ENCODE data around the gene SC5D.

SC5D gene

GRCh38 chr11:121329781-121330395, 37.3 kb downstream of the SC5D start:
- no peak for DNase-seq

DNA sequence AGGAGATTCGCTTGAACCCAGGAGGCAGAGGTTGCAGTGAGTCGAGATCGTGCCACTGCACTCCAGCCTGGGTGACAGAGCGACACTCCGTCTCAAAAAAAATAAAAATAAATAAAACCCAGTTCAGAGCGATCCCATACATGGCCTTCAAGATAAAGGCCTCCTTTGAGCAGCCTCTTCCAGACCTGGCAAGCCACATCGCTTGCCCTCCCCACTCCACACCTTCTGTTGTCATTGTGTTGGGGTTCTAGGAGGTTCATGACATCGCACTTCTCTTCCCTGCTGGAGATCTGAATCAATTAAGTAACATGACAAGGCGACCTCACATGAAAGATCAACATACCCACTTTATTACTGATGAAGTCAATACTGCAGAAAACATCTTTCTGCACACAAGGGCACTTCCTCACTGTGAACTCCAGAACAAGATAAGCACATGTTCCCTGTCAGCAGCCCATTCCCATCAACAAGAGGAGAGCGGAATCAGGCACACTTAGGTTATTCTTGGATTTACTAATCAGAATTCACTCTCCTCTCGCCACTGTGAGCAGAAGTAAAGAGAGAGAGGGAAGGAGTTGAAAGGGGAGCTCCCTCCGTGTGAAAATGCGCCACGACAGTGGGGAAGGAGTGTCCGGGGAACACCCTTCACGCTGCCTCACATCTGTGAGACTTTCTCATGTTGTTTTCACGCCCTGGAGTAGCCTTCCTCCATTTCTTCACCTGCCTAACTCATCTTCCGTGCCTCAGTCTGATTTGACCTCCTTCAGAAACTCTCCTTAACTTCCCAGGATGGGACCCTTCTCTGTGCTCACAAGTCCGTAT, 38.3 kb downstream of the SC5D start:
- no peak for DNase-seq

- no peak for DNase-seq
Observed at GRCh38 chr11:121334973-121335710, 42.6 kb downstream of the SC5D start.

- no peak for DNase-seq
Observed at GRCh38 chr11:121336279-121336937, 43.8 kb downstream of the SC5D start.

- DNase-seq: no peak
Observed at GRCh38 chr11:121337078-121337477, 44.5 kb downstream of the SC5D start.

DNA sequence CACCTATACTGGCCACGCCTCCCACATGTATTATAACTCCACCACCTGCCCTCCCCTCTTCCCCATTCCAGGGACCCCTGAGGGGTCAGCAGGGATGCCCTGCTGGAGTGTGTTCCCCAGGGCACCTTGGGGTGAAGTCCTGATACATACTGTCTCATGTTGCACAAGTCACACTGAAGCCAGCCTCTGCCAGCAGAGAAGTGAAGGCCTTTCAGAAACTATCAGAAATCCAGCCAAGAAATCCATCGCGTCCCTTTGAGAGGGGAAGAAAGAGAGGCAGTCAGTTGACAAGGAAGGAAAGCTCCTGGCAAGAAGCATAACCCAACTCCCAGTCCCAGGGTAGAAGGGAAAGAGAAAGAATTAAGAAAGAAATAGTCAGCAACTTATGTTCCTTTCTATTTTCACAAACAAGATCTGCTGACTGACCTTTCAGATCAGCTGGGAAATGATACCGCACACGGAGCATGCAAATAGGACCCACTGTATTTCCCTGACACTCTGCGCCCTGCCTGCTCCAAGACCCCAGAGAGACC, 45.2 kb downstream of the SC5D start:
- no peak for DNase-seq

GRCh38 chr11:121338536-121338935, 46.0 kb downstream of the SC5D start:
- no peak for DNase-seq

DNA sequence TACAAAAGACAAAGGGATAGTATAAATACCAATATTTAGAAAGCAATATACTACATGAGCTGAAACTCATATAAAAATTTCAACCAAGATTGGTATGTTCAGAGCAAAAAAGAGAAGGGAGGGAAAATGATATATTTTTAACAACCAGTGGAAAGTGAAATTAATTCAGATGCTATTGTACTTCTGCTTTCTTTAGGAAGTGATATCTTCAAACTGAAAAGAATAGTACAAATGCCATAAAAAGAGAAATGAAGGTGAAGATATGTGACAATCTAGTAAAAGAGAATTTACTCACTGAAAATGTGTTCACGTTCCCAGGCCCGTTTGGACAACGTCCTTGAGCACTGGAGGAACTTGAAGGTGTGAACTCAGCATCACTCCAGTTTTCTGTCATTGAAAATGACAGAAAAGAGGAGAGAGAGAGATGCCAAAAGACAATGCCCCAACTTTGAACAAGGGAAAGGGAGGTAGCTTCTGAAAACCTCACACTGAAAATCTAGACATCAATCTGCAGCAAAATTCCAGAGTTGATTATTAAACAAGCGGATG, 47.5 kb downstream of the SC5D start:
- no peak for DNase-seq

DNA sequence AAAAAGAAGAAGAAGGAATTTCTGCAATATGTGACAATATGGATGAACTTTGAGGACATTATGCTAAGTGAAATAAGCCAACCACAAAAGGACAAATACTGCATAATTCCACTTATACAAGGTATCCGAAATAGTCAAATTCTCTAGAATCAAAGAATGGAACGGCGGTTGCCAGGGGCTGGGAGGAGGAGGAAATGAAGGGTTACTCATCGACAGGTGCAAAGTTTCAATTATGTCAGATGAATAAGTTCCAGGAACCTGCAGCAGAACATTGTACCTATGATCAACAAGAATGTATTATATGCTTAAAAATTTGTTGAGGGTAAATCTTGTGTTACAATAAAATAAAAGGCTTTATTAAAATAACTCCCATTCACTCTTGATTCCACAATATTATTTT, 49.0 kb downstream of the SC5D start:
- DNase-seq: no peak

- DNase-seq: no peak
Observed at GRCh38 chr11:121344824-121345223, 52.3 kb downstream of the SC5D start.

GRCh38 chr11:121347094-121347493, 54.5 kb downstream of the SC5D start:
- DNase-seq: no peak

DNA sequence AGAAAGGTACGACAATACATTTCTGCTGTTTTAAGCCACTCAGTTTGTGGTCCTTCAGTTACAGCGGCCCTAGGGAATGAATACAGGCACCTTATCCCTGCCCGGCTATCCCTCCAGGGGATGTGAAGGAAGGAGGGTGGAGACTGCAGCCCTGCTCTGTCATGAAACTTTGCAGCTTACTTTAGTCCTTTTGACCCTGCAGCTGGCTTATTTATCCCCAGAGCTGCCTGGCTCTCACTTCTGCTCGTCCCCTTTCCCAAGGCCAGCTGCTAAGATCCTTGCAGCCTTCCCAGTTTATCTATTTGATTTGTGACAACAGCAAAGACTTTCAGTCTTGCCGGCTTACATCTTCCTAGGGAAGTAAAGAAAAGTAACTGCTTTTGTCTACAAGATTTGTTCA, 55.2 kb downstream of the SC5D start:
- DNase-seq: no peak

DNA sequence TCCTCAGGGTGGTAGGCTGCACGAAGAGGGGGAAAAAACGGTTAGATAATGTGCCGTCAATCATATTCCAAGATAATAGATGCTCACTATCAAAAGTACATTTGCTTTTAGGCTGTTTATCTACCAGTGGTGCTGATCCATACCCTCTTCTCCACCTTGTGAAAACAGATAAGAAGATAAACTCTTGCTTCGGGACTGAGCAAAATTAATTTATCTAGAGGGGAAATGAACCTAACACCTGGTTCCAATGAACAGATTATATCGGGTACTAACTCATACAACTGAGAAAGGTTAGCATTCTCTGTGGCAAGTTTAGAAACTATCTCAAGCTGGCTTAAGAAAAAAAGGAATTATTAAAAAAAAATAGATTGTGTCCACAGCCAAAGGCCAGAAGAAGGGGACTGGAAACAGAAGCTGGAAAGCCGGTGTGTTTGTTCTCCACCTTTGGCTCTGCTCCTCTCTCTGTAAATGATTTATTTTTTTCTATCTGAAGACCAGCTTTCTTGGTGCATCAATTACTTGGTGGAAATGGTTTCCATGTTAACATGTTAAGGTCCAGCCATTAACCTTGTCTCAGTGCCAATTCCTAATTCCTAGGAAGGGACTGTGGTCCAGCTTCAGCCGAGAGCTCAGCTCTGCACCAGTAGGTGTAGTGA, 55.8 kb downstream of the SC5D start:
- no peak for DNase-seq

DNA sequence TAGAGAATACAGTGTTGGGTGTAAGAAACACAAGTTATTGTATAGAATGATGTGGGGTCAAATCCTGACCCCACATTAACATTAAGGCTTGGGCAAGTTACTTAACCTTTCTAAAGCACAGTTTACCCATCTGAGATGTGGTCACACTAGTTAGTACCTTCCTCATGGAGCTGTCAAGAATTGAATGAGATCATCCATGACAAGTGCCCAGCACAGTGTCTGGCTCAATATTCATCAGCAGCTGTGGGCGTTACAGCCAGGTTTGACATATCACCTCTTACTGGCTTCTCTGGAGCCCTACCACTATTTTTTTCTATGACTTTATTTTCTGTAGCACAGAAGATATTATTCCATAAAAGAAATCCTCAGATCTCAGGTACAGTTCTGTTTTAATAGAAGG, 57.2 kb downstream of the SC5D start:
- no peak for DNase-seq

DNA sequence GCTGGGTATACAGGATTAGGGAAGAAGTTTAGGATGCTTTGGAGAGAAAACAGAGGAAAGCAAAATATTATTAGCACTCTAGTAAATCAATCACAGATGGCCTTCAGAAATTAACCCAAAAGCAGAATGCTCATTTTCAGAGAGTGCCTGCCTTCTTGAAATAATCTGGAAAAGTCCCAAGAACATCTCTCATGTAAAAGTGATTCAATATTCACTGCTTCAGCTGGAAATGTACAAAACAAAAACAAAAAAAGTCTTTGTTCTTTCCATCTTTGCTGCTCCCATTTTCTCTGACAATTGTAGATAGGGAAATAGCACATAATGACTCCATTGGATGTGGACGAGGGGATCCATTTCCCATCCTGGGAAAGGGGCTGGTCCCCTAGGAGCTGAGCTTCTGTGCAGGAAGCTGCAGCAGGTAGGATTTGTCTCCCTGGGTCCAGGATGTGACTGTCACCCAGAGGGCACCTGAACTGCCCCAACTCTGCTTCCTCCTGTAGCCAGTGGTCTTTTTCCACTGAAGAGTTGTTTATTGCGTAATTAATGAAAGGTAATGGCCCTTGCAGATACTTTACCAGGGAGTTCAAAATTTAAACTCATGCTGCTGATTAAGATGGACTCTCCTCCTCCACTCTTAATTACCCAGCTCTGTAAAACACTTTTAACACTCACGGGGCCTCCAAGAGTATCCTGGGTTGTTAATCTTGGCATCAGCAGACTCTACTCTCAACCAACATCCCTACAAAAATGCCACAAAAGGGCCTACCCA, 57.9 kb downstream of the SC5D start:
- no peak for DNase-seq

DNA sequence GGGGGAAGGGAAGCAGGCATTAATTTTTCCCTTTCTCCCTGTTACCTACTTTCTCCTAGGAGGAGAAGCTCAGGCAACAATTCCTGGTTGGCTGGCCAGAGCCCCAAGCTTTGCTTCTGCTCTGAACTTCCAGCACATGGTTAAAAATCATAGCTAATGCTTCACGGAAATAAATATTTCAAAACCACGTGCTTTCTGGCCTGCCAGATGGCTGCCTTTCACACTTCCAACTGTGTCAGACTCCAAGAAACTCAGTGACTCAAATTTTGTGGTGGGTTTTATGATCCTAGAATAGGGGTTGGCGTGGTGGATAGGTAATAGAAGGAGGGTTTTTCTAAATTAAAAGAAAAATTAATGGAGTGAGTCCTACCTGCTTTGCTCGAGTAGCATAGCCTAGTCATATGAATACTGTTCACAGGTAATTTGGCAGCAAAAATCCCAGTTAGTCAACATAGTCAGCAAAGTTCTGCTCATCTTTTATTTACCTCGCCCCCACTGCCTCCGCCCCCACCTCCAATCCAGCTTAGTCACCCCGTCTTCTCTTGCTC, 58.6 kb downstream of the SC5D start:
- no peak for DNase-seq

GRCh38 chr11:121352251-121352891, 59.8 kb downstream of the SC5D start:
- no peak for DNase-seq

- no peak for DNase-seq
Observed at GRCh38 chr11:121354192-121354591, 61.6 kb downstream of the SC5D start.

DNA sequence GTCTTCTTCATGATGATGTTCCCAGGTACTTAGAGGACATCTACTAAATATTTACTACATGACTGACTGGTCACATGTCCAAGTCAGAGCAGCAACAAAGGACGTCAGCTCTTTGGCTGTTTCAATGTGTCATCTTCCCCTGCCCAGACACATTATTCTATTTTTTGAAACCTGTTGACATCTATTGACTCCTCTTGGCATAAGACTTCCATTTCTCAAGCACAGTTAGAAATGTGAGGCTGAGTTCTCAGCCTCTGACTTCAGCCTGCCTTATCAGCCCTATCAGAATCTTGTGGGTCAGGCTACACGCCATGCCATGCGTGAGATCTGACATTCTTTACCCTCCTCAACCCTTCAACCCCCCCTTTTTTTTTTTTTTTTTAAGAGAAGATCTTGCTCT, 63.8 kb downstream of the SC5D start:
- no peak for DNase-seq
